ENCODE measurements around the gene CNOT3. TPM values are rescaled to one million over a fixed set of nuclear protein-coding genes. Genes with fewer than 3 reads are reported as not detected.

The CNOT3 gene
- total and polyA plus RNA-seq, 8 donors, result 35.2 to 75.0 (median 61.5) TPM

DNA sequence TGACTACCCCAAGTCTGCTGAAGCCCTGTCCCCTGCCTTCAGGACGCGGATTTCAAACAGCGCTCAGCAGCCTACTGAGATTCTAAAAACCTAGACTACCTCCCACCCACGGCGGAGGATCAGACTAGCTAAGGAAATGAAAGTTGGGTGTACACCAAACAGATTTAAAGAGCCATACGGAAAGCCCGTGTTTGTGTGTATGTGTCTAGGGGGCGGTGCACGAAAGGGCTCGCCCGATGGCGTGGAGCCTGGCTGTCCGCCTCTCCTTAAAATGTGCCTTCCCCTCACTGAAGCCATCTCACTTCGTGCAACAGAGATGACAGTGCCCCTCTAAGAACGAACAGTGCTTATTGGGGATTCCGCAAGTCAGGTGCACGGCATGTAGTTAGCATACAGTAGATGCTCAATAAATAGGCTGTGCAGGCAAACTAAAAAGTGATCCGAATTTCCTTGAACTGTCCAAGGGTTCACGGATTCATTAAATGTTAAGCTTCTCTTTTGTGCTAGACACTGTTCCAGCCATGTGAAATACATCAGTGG, 21.3 kb downstream of the CNOT3 start:
- H3K4me1 ChIP-seq, result peaks cover 25 to 58% of the 10 kb centered on the region in 2 donors
- H3K36me3 ChIP-seq, result peaks cover 0 to 44% of the 10 kb centered on the region in 2 donors
- DNase-seq (peak in 1 of 4 donors; percentile 57), ATAC-seq (no peak)
- H3K27me3 ChIP-seq, result no peaks in the 10 kb centered on the region
- TF ChIP-seq, protein P1, sequence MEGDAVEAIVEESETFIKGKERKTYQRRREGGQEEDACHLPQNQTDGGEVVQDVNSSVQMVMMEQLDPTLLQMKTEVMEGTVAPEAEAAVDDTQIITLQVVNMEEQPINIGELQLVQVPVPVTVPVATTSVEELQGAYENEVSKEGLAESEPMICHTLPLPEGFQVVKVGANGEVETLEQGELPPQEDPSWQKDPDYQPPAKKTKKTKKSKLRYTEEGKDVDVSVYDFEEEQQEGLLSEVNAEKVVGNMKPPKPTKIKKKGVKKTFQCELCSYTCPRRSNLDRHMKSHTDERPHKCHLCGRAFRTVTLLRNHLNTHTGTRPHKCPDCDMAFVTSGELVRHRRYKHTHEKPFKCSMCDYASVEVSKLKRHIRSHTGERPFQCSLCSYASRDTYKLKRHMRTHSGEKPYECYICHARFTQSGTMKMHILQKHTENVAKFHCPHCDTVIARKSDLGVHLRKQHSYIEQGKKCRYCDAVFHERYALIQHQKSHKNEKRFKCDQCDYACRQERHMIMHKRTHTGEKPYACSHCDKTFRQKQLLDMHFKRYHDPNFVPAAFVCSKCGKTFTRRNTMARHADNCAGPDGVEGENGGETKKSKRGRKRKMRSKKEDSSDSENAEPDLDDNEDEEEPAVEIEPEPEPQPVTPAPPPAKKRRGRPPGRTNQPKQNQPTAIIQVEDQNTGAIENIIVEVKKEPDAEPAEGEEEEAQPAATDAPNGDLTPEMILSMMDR (IDR thresholded peaks at IDR 0.05), result no peak
- intact Hi-C loops (cut with DNase I), result no loop called here
- H3K9me3 ChIP-seq, result no peaks in the 10 kb centered on the region
- H3K27ac ChIP-seq, result peak overlapping the region; percentile 93 to 94
- H3K4me3 ChIP-seq, result peak overlapping the region; percentile 61 to 70

DNA sequence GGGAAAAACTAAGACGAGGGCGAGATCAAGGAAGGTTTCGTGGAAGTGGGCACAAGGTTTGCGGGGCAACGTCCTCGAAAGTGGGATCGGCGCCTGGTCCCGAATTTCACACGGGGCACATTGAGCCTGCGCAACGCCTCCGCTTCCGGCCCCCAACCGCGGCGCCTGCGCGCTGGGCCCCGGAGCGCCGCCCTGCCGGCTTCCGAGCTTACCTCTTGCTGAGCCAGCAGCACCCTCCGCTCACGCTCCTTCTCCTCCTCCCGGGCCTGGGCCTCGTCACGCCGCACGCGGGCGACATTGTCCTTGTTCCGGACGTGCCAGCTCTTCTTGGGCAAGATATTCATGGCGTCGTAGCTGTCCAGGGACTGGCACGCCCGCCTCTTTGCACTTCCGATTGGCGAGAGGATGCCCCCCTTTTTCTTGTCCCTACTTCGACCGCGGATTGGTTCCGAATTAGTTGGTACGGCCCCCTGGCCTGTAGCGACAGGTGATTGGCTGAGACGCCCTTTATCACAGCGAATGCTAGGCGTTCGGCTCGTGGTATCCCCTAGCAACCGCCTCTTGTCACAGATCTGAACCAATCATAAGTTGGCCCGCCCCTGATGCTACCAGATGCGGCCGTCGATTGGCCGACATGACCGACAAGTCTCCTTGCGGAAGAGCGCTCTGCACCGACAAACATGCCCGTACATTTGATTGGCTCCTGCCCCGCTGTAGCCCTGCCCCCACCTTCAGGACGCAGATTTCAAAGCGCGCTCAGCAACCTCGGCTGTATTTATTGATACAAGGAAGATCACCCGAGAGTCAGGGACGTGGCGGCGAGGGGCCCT, 22.0 kb downstream of the CNOT3 start, which contains the start of gene LENG1:
TSS of gene LENG1 (minus strand) at position 370 of the 830 bp plus-strand sequence. CDS start at position 344, 26 bp downstream.
- peak; percentile 86 for ATAC-seq
- Histone ChIP-seq H3K36me3 (peaks cover 0 to 37% of the 10 kb centered on the region in 2 donors), H3K27ac (peak within 1 kb of the TSS; percentile 93 to 94), H3K27me3 (peaks cover 0 to 5% of the 10 kb centered on the region in 2 donors), H3K4me3 (peak within 1 kb of the TSS; percentile 61 to 70), H3K4me1 (peaks cover 31 to 65% of the 10 kb centered on the region in 2 donors), H3K9me3 (no peaks in the 10 kb centered on the region)
- TF ChIP-seq, protein P1 (IDR thresholded peaks at IDR 0.05), result peak; percentile 13 to 22
- peak; percentile 95 to 100 (median 100) for DNase-seq
- intact Hi-C loops (cut with DNase I), result no loop called here

DNA sequence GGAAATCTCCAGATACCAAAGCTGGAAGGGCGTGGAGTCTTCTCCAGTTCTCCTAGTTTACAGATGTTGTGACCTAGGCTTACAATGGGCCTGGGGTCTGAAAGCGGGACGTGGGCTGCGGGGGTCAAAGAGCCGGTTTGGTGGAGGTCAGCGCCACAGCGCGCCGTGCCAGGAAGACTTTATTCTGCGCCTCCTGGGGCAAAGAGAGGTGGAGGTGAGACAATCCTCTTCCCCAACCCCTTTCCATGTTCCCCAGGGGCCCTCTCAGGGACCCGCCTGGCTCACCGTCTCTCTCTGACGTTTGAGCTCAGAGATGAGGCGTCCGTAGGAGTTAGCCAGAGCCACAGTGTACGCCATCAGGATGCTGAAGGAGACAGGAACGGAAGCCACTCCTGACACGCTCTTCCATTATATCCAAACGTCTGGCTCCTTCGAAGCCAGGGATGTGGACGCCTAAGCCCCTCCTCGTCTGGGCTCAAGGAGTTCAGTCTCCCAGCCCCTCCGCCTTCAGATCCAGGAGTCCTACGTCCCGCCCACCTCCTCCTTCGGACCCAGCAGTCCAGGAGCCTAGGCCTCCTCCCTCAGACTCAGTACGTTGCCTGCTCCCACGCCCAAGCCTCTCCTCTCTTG, 22.7 kb downstream of the CNOT3 start:
- peak overlapping the region; percentile 38 to 61 for H3K4me3 ChIP-seq
- peaks cover 31 to 71% of the 10 kb centered on the region in 2 donors for H3K4me1 ChIP-seq
- H3K27me3 ChIP-seq, result peaks cover 0 to 9% of the 10 kb centered on the region in 2 donors
- TF ChIP-seq, protein P1 (IDR thresholded peaks at IDR 0.05), result no peak
- intact Hi-C loops (cut with DNase I), result no loop called here
- peaks cover 0 to 29% of the 10 kb centered on the region in 2 donors for H3K36me3 ChIP-seq
- H3K27ac ChIP-seq, result peak overlapping the region; percentile 73 to 94
- ATAC-seq (no peak), DNase-seq (peak in 1 of 4 donors; percentile 36)
- no peaks in the 10 kb centered on the region for H3K9me3 ChIP-seq

DNA sequence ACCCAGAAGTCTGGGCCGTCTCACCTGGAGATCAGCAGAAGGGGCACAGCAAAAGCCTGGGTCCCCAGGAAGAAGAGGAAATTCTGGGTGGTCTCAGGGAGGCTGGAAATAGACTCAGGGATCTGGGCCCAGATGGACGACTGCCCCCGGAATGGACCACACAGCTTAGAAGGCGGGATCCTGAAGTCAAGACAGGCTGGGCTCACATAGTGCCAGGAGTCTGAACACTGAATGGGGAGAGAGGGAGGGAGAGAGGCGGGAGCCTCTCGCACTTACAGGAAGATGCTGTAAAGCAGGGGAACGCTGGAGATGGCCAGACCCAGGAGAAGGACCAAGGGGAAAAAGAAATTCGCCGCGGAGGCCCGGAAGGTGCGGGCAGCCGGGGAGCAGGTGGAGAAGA, 23.3 kb downstream of the CNOT3 start:
- DNase-seq, result peak in 1 of 4 donors; percentile 44
- Histone ChIP-seq H3K9me3 (no peaks in the 10 kb centered on the region), H3K4me3 (peak overlapping the region in 1 of 2 donors; percentile 61), H3K27me3 (peaks cover 0 to 9% of the 10 kb centered on the region in 2 donors), H3K4me1 (peaks cover 31 to 71% of the 10 kb centered on the region in 2 donors), H3K27ac (no peak overlapping the region), H3K36me3 (peaks cover 0 to 24% of the 10 kb centered on the region in 2 donors)
- TF ChIP-seq, protein P1 (IDR thresholded peaks at IDR 0.05), result no peak
- intact Hi-C loops (cut with DNase I), result no loop called here
- ATAC-seq, result no peak

Data from left lung (tissue), 10 donors.